HepG2 (cell line): ENCODE measurements around the gene PIEZO1. TPM values are rescaled to one million over a fixed set of nuclear protein-coding genes. Genes with fewer than 3 reads are reported as not detected.

ENCODE experiments used
- BHLHE40 ChIP-seq: IDR thresholded peaks from 2 replicates; pipeline ENCODE4 v1.6.1; 2011; ENCODE audit warnings: low read length, improper control_type of control experiment
- ETV5 ChIP-seq: IDR thresholded peaks from 2 replicates; pipeline ENCODE4 v1.6.1; 2018; ENCODE audit warnings: missing biosample characterization, missing genetic modification reagents, inconsistent platforms, borderline replicate concordance
- HDAC1 ChIP-seq: sonication (generic); formaldehyde crosslinking; IDR thresholded peaks from 2 replicates; pipeline ENCODE4 v1.5.1; 2020; ENCODE audit warnings: mild to moderate bottlenecking, missing genetic modification reagents
- HNF4G ChIP-seq, 2 experiments: sonication (generic) in 1 of 2; formaldehyde crosslinking in 1 of 2; IDR thresholded peaks; 2 replicates each; pipeline versions ENCODE4 v1.4.0 to v1.6.1; 2011 to 2020; ENCODE audit warnings: borderline replicate concordance in 2 of 2, low read depth in 2 of 2, mild to moderate bottlenecking in 2 of 2, low read length in 1 of 2, missing genetic modification reagents in 1 of 2, moderate library complexity in 1 of 2
- KDM3A ChIP-seq: IDR thresholded peaks from 2 replicates; pipeline ENCODE4 v1.6.1; 2018; ENCODE audit warnings: low read depth, missing compliant biosample characterization
- MXI1 ChIP-seq: IDR thresholded peaks from 3 replicates; pipeline ENCODE4 v1.6.1; 2012; ENCODE audit warnings: low read depth, low read length, inconsistent platforms, borderline replicate concordance
- POLR2AphosphoS5 ChIP-seq: IDR thresholded peaks from 2 replicates; pipeline ENCODE4 v1.6.1; 2012; ENCODE audit warnings: low read depth, low read length
- SIX1 ChIP-seq: sonication (generic); formaldehyde crosslinking; IDR thresholded peaks from 2 replicates; pipeline ENCODE4 v1.4.0; 2020; ENCODE audit warnings: missing genetic modification reagents, borderline replicate concordance
- SOX13 ChIP-seq, 3 experiments: fragments of 450-650 bp in 1 of 3; sonication (generic) in 1 of 3; formaldehyde crosslinking in 1 of 3; IDR thresholded peaks in 2 of 3; conservative IDR thresholded peaks in 1 of 3; 2 replicates each; pipeline versions ENCODE4 v1.5.0 to v1.6.1; 2016 to 2020; ENCODE audit warnings: antibody characterized with exemption in 1 of 3, mild to moderate bottlenecking in 1 of 3, missing compliant biosample characterization in 1 of 3, missing genetic modification reagents in 1 of 3, moderate library complexity in 1 of 3
- SRSF9 ChIP-seq: fragments of 200-400 bp; formaldehyde crosslinking; IDR thresholded peaks from 2 replicates; pipeline ENCODE4 v1.6.1; 2018; ENCODE audit warnings: borderline replicate concordance, mild to moderate bottlenecking, low read depth, low read length; ENCODE audit not compliant: insufficient read depth, poor library complexity, severe bottlenecking
- SSRP1 ChIP-seq: IDR thresholded peaks from 2 replicates; pipeline ENCODE4 v1.6.1; 2016; ENCODE audit warnings: control low read depth
- ZBTB20 ChIP-seq: sonication (generic); formaldehyde crosslinking; IDR thresholded peaks from 2 replicates; pipeline ENCODE4 v1.8.1; 2023; ENCODE audit warnings: missing genetic modification reagents, low read depth, mild to moderate bottlenecking, borderline replicate concordance
- ZBTB42 ChIP-seq: sonication (generic); formaldehyde crosslinking; IDR thresholded peaks from 2 replicates; pipeline ENCODE4 v1.5.0; 2020; ENCODE audit warnings: mild to moderate bottlenecking, missing genetic modification reagents
- ZFP41 ChIP-seq: sonication (generic); formaldehyde crosslinking; IDR thresholded peaks from 2 replicates; pipeline ENCODE4 v1.4.0; 2020; ENCODE audit warnings: mild to moderate bottlenecking, missing genetic modification reagents, borderline replicate concordance
- ZFX ChIP-seq: sonication (generic); formaldehyde crosslinking; IDR thresholded peaks from 2 replicates; pipeline ENCODE4 v1.4.0; 2020; ENCODE audit warnings: mild to moderate bottlenecking, low read depth, missing genetic modification reagents, moderate library complexity
- ZNF451 ChIP-seq: sonication (generic); formaldehyde crosslinking; IDR thresholded peaks from 2 replicates; pipeline ENCODE4 v1.5.0; 2020; ENCODE audit warnings: mild to moderate bottlenecking, missing genetic modification reagents
- ZNF557 ChIP-seq: sonication (generic); formaldehyde crosslinking; IDR thresholded peaks from 2 replicates; pipeline ENCODE4 v1.4.0; 2020; ENCODE audit warnings: missing genetic modification reagents
- ZNF619 ChIP-seq: sonication (generic); formaldehyde crosslinking; IDR thresholded peaks from 2 replicates; pipeline ENCODE4 v1.4.0; 2020; ENCODE audit warnings: mild to moderate bottlenecking, missing genetic modification reagents
- ZNF746 ChIP-seq: sonication (generic); formaldehyde crosslinking; IDR thresholded peaks from 2 replicates; pipeline ENCODE4 v1.8.0; 2022; ENCODE audit warnings: mild to moderate bottlenecking, missing genetic modification reagents
- ZNF850 ChIP-seq: sonication (generic); formaldehyde crosslinking; conservative IDR thresholded peaks from 2 replicates; pipeline ENCODE4 v1.9.0; 2021; ENCODE audit warnings: mild to moderate bottlenecking, missing genetic modification reagents
- polyA plus RNA-seq, 8 experiments: library from polyadenylated mRNA; depleted of rRNA in 3 of 8; stranded (reverse) in 7 of 8; unstranded in 1 of 8; fragments of >200 nt; fragmentation: Illumina TruSeq in 4 of 8; extraction: Trizol in 4 of 8; gene quantifications; 2 replicates each; pipeline versions ENCODE4 v1.2.1 to v1.2.3, GENCODE V29; 2011 to 2016; ENCODE audit warnings: low read depth in 4 of 8, missing spikeins in 1 of 8, mixed read lengths in 1 of 8; ENCODE audit not compliant: insufficient read depth in 1 of 8
- total RNA-seq, 5 experiments: library from RNA; depleted of rRNA; stranded (reverse); fragments of >200 nt; fragmentation: Illumina TruSeq; extraction: Trizol; gene quantifications; 2 replicates each; pipeline ENCODE4 v1.2.3, GENCODE V29; 2016; ENCODE audit warnings: low read depth in 1 of 5
- TF ChIP-seq, protein P1 (sequence below): sonication (generic); formaldehyde crosslinking; IDR thresholded peaks from 2 replicates; pipeline ENCODE4 v1.8.1; 2022; ENCODE audit warnings: mild to moderate bottlenecking, missing genetic modification reagents
- TF ChIP-seq, protein P2 (sequence below): IDR thresholded peaks from 2 replicates; pipeline ENCODE4 v1.6.1; 2016
- TF ChIP-seq, protein P3 (sequence below): sonication (generic); formaldehyde crosslinking; IDR thresholded peaks from 2 replicates; pipeline ENCODE4; 2020; ENCODE audit warnings: missing genetic modification reagents, mild to moderate bottlenecking, borderline replicate concordance

Gene PIEZO1
- total and polyA plus RNA-seq, 2 of the 13 experiments (the other 11 are each of a cell fraction or from before 2014, with no cell fraction given), result 67.9 to 85.0 TPM

DNA sequence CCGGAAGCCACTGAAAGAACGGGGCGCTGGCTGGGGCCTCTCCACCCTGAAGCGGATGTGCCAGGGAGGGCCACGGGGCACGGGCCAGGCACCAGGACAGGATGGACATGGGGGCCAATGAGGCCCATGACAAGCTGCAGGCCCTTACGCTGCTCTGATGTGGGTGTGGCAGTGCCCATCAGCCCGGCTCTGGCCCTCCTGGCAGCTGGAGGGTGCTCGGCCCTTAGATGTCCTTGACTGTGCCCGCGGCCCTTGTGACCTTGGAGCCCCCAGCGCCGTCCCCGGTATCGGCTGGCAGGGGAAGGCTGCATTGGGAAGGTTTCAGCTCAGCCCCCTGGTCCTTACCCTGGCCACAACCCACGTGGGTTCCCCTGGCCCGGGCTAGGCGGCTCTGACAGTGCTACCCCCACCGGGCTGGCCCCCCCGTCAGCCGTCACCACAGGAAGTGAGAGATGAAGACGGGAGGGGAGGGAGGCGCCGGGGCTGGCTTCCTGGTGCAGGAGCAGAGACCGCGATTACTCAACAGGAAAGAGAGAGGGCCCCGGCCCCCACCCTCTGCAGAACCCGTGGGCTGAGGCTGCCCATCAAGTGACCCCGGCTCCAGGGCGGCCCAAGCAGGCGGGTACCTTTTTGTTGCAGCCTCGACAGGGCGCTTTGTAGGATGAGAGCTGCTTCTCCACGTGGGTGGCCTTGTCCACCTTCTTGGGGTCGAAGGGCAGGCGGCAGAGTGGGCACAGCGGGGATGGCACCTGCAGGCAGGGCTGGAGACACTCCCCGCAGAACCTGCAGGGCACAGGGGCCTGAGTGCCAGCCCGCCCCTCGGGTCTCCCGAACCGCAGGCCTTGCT is 84.2 kb downstream of the PIEZO1 start (continued):
- TF ChIP-seq, protein P1, sequence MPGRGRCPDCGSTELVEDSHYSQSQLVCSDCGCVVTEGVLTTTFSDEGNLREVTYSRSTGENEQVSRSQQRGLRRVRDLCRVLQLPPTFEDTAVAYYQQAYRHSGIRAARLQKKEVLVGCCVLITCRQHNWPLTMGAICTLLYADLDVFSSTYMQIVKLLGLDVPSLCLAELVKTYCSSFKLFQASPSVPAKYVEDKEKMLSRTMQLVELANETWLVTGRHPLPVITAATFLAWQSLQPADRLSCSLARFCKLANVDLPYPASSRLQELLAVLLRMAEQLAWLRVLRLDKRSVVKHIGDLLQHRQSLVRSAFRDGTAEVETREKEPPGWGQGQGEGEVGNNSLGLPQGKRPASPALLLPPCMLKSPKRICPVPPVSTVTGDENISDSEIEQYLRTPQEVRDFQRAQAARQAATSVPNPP (CRISPR knock-in tag), result no peak; the same call in 1 of the 2 replicates
- TF ChIP-seq ZFP41 (CRISPR knock-in tag) (no peak), ZNF557 (CRISPR knock-in tag) (0 out of 2 replicates have a peak, but pooled peaks have one; percentile 24), BHLHE40 (no peak), ZNF850 (CRISPR knock-in tag) (peak; percentile 84), ZBTB42 (CRISPR knock-in tag) (no peak; the same call in 1 of the 2 replicates), SSRP1 (CRISPR knock-in tag) (no peak), SOX13 (IDR thresholded peaks at IDR 0.05) (no peak), SOX13 (CRISPR knock-in tag; conservative IDR thresholded peaks at IDR 0.05 in 1 of 2, IDR thresholded peaks at IDR 0.05 in 1 of 2) (peak in 1 of 2 experiments; percentile 41; a peak in 1 of 4 replicates), ZNF619 (CRISPR knock-in tag) (peak; percentile 83; the same call in 1 of the 2 replicates), ZFX (peak; percentile 65), HNF4G (IDR thresholded peaks at IDR 0.05; ENCODE audit: borderline replicate concordance, low read depth, low read length) (peak; percentile 30; the same call in 1 of the 2 replicates), HNF4G (CRISPR knock-in tag; IDR thresholded peaks at IDR 0.05; ENCODE audit: borderline replicate concordance, low read depth) (peak; percentile 68; the same call in 1 of the 2 replicates), ZNF746 (CRISPR knock-in tag) (peak; percentile 97), MXI1 (peak; percentile 99), KDM3A (CRISPR knock-in tag) (peak; percentile 87; the same call in 1 of the 2 replicates), ZNF451 (CRISPR knock-in tag) (0 out of 2 replicates have a peak, but pooled peaks have one; percentile 84), ETV5 (CRISPR knock-in tag) (peak; percentile 99), ZBTB20 (peak; percentile 88), POLR2AphosphoS5 (no peak), HDAC1 (CRISPR knock-in tag) (peak; percentile 99), SIX1 (CRISPR knock-in tag) (no peak; the same call in 1 of the 2 replicates), SRSF9 (no peak)
- TF ChIP-seq, protein P2, sequence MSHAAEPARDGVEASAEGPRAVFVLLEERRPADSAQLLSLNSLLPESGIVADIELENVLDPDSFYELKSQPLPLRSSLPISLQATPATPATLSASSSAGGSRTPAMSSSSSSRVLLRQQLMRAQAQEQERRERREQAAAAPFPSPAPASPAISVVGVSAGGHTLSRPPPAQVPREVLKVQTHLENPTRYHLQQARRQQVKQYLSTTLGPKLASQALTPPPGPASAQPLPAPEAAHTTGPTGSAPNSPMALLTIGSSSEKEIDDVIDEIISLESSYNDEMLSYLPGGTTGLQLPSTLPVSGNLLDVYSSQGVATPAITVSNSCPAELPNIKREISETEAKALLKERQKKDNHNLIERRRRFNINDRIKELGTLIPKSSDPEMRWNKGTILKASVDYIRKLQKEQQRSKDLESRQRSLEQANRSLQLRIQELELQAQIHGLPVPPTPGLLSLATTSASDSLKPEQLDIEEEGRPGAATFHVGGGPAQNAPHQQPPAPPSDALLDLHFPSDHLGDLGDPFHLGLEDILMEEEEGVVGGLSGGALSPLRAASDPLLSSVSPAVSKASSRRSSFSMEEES (CRISPR knock-in tag), result peak; percentile 71; the same call in 1 of the 2 replicates
- TF ChIP-seq, protein P3, sequence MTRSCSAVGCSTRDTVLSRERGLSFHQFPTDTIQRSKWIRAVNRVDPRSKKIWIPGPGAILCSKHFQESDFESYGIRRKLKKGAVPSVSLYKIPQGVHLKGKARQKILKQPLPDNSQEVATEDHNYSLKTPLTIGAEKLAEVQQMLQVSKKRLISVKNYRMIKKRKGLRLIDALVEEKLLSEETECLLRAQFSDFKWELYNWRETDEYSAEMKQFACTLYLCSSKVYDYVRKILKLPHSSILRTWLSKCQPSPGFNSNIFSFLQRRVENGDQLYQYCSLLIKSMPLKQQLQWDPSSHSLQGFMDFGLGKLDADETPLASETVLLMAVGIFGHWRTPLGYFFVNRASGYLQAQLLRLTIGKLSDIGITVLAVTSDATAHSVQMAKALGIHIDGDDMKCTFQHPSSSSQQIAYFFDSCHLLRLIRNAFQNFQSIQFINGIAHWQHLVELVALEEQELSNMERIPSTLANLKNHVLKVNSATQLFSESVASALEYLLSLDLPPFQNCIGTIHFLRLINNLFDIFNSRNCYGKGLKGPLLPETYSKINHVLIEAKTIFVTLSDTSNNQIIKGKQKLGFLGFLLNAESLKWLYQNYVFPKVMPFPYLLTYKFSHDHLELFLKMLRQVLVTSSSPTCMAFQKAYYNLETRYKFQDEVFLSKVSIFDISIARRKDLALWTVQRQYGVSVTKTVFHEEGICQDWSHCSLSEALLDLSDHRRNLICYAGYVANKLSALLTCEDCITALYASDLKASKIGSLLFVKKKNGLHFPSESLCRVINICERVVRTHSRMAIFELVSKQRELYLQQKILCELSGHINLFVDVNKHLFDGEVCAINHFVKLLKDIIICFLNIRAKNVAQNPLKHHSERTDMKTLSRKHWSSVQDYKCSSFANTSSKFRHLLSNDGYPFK (CRISPR knock-in tag), result peak; percentile 83
